CD14-positive monocyte (primary cell): ENCODE data around the gene NDFIP1. TPM values are rescaled to one million over a fixed set of nuclear protein-coding genes. Genes with fewer than 3 reads are reported as not detected.

Experiments
- DNase-seq, 3 donors: peaks; one replicate each; pipeline ENCODE4 v3.0.0-alpha.2; 2011 to 2022
- H2AFZ ChIP-seq: 2 replicates; pipeline ENCODE4 v1.6.0; 2012; ENCODE audit warnings: mild to moderate bottlenecking, low read depth, low read length, inconsistent platforms; ENCODE audit not compliant: insufficient read depth, poor library complexity, severe bottlenecking
- H3K27ac ChIP-seq, 2 donors: 1 replicate in 1 of 2; 2 replicates in 1 of 2; pipeline ENCODE4 v1.5.1; 2012 to 2013; ENCODE audit warnings: low read length in 2 of 2, control low read depth in 1 of 2, inconsistent platforms in 1 of 2, low read depth in 1 of 2, mild to moderate bottlenecking in 1 of 2
- H3K27me3 ChIP-seq, 2 donors: one replicate each; pipeline versions ENCODE4 v1.6.0 to v1.6.1; 2011 to 2013; ENCODE audit warnings: low read length in 2 of 2; ENCODE audit not compliant: control insufficient read depth in 2 of 2, insufficient read depth in 2 of 2
- H3K36me3 ChIP-seq, 2 donors: replicated peaks in 1 of 2; 1 replicate in 1 of 2; 2 replicates in 1 of 2; pipeline versions ENCODE4 v1.5.1 to v1.6.1; 2012 to 2013; ENCODE audit warnings: low read length in 2 of 2, control low read depth in 1 of 2, inconsistent platforms in 1 of 2, mild to moderate bottlenecking in 1 of 2; ENCODE audit not compliant: insufficient read depth in 2 of 2, control insufficient read depth in 1 of 2
- H3K4me1 ChIP-seq, 2 donors: 1 replicate in 1 of 2; 2 replicates in 1 of 2; pipeline versions ENCODE4 v1.5.1 to v1.6.1; 2012 to 2013; ENCODE audit warnings: low read length in 2 of 2, control low read depth in 1 of 2, inconsistent platforms in 1 of 2, mild to moderate bottlenecking in 1 of 2, moderate library complexity in 1 of 2; ENCODE audit not compliant: insufficient read depth in 2 of 2, control insufficient read depth in 1 of 2
- H3K4me2 ChIP-seq: replicated peaks from 2 replicates; pipeline ENCODE3; 2012; ENCODE audit warnings: low read length, moderate library complexity, mild to moderate bottlenecking; ENCODE audit not compliant: poor library complexity, severe bottlenecking; ENCODE audit errors: extremely low read depth
- H3K4me3 ChIP-seq, 3 experiments: fragments of 200-600 bp in 1 of 3; sonication (generic) in 1 of 3; replicated peaks in 1 of 3; 1 replicate in 2 of 3; 2 replicates in 1 of 3; pipeline ENCODE4 v1.5.1; 2011 to 2013; ENCODE audit warnings: low read length in 3 of 3, mild to moderate bottlenecking in 3 of 3, control low read depth in 2 of 3, low read depth in 2 of 3, inconsistent platforms in 1 of 3, moderate library complexity in 1 of 3
- H3K79me2 ChIP-seq: 2 replicates; pipeline ENCODE4 v1.6.0; 2012; ENCODE audit warnings: mild to moderate bottlenecking, control low read depth, inconsistent platforms, low read length, moderate library complexity; ENCODE audit not compliant: insufficient read depth
- H3K9ac ChIP-seq: 2 replicates; pipeline ENCODE4 v1.6.0; 2017; ENCODE audit warnings: low read length, mild to moderate bottlenecking; ENCODE audit not compliant: insufficient read depth, poor library complexity, severe bottlenecking
- H3K9me3 ChIP-seq, 2 donors: replicated peaks in 1 of 2; 1 replicate in 1 of 2; 2 replicates in 1 of 2; pipeline versions ENCODE4 v1.5.1 to v1.6.1; 2012 to 2013; ENCODE audit warnings: low read length in 2 of 2, control low read depth in 1 of 2; ENCODE audit not compliant: control insufficient read depth in 1 of 2, insufficient read depth in 1 of 2
- H4K20me1 ChIP-seq: 2 replicates; pipeline ENCODE4 v1.6.0; 2012; ENCODE audit warnings: mild to moderate bottlenecking, low read length, control low read depth, moderate library complexity; ENCODE audit not compliant: insufficient read depth
- H3K27ac Mint-ChIP-seq, 7 donors: one replicate each; pipeline ENCODE4 v1.8.0; 2020; ENCODE audit warnings: mild to moderate bottlenecking in 7 of 7, mixed read lengths in 7 of 7, moderate library complexity in 6 of 7, inconsistent platforms in 2 of 7
- H3K27me3 Mint-ChIP-seq, 3 donors: one replicate each; pipeline ENCODE4 v1.8.0; 2021 to 2022; ENCODE audit warnings: low read depth in 3 of 3, mild to moderate bottlenecking in 3 of 3, mixed read lengths in 3 of 3, moderate library complexity in 3 of 3, inconsistent platforms in 1 of 3
- H3K36me3 Mint-ChIP-seq, 2 donors: one replicate each; pipeline ENCODE4 v1.8.0; 2020; ENCODE audit warnings: mixed read lengths in 2 of 2, inconsistent platforms in 1 of 2, mild to moderate bottlenecking in 1 of 2
- H3K4me1 Mint-ChIP-seq: one replicate; pipeline ENCODE4 v1.8.0; 2020; ENCODE audit warnings: mild to moderate bottlenecking, mixed read lengths
- H3K4me3 Mint-ChIP-seq, 2 donors: one replicate each; pipeline ENCODE4 v1.8.0; 2020; ENCODE audit warnings: mild to moderate bottlenecking in 2 of 2, mixed read lengths in 2 of 2, moderate library complexity in 1 of 2
- H3K9me3 Mint-ChIP-seq, 7 donors: one replicate each; pipeline ENCODE4 v1.8.0; 2020 to 2022; ENCODE audit warnings: mixed read lengths in 7 of 7, mild to moderate bottlenecking in 6 of 7, moderate library complexity in 6 of 7, inconsistent platforms in 2 of 7
- CTCF ChIP-seq: fragments of 200-600 bp; IDR thresholded peaks from one replicate; pipeline ENCODE4 v1.8.0; 2022; ENCODE audit warnings: antibody characterized with exemption, mild to moderate bottlenecking
- WGBS: methylation state at CpG from one replicate; pipeline ENCODE4 v1.1.5; 2013; ENCODE audit warnings: missing lambda C conversion rate; ENCODE audit not compliant: insufficient coverage; 5-methylcytosine and 5-hydroxymethylcytosine counted together
- intact Hi-C, 2 donors: fragments of 100-400 bp; cut with micrococcal nuclease; formaldehyde crosslinking; loops; one replicate each; pipeline versions ENCODE4 v1.15.0 to v1.15.1; 2023
- polyA plus RNA-seq, 3 donors: library from polyadenylated mRNA; depleted of rRNA in 1 of 3; unstranded in 2 of 3; stranded (reverse) in 1 of 3; fragments of 300-500 nt in 2 of 3; fragments of >200 nt in 1 of 3; fragmentation: Illumina TruSeq in 2 of 3; gene quantifications; 1 replicate in 2 of 3; 2 replicates in 1 of 3; pipeline ENCODE4 v1.2.3, GENCODE V29; 2012 to 2021

The NDFIP1 gene
- polyA plus RNA-seq, 3 donors, result 18.4 to 44.4 (median 44.0) TPM

DNA sequence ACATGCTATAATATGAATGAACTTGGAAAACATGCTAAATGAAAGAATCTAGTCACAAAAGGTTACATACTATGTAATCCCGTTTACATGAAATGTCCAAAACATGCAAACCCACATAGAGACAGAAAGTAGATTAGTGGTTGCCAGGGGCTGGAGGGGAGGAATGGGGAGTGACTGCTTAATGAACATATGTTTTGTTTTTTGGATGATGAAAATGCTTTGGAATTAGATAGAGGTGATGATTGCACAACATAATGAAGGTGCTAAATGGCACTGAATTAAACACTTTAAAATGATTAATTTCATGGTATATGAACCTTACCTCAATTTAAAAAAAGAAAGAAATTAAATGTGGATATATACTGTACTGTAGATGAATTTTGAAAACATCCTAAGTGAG, 17.6 kb upstream of the NDFIP1 start:
- TF ChIP-seq CTCF, result no peak
- Mint-ChIP-seq H3K27me3 (peaks cover 2 to 7% (median 6%) of the 10 kb centered on the region in 3 donors), H3K4me1 (peaks cover 8% of the 10 kb centered on the region), H3K36me3 (no peaks in the 10 kb centered on the region), H3K4me3 (no peak overlapping the region), H3K9me3 (peaks cover 0 to 1% (median 0%) of the 10 kb centered on the region in 7 donors), H3K27ac (no peak overlapping the region)
- Histone ChIP-seq H3K36me3 (no peaks in the 10 kb centered on the region), H3K4me2 (no peak overlapping the region), H3K4me1 (peaks cover 0 to 7% of the 10 kb centered on the region in 2 donors), H3K27ac (no peak overlapping the region), H3K9me3 (no peaks in the 10 kb centered on the region), H3K79me2 (no peaks in the 10 kb centered on the region), H3K4me3 (no peak overlapping the region), H2AFZ (no peak overlapping the region), H4K20me1 (no peaks in the 10 kb centered on the region), H3K27me3 (no peaks in the 10 kb centered on the region), H3K9ac (no peak overlapping the region)
- no CpG with 5 or more reads among the region's 1 CpG for WGBS
- DNase-seq, result no peak
- intact Hi-C loops, result no loop called here

DNA sequence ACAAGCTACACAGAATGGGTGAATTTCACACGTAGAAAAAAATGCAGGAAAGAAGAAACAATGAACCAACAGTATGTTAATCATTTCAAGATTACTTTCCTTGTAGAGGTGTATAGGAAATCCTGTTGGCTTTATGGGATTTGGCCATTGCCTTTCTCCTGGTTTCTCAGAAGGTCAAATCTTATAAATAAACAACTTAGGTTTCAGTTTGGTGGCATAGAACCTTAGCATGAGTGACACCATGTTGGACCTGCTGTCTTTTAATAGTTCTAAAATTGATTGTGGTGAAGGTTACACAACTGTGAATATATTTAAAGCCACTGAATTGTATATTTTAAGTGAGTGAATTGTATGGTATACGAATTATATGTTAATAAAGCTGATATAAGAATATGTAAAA, 16.7 kb upstream of the NDFIP1 start:
- intact Hi-C loops, result no loop called here

More for the DNA sequence above, 16.7 kb upstream of the NDFIP1 start:
- H3K27ac Mint-ChIP-seq, result no peak overlapping the region
- no peak overlapping the region for H3K4me3 Mint-ChIP-seq
- TF ChIP-seq CTCF, result no peak
- no peak overlapping the region for H3K9ac ChIP-seq
- no peaks in the 10 kb centered on the region for H3K36me3 ChIP-seq
- H3K4me1 ChIP-seq, result peaks cover 0 to 8% of the 10 kb centered on the region in 2 donors
- no peaks in the 10 kb centered on the region for H3K36me3 Mint-ChIP-seq
- H3K4me3 ChIP-seq, result no peak overlapping the region
- no peaks in the 10 kb centered on the region for H3K79me2 ChIP-seq
- peaks cover 8% of the 10 kb centered on the region for H3K4me1 Mint-ChIP-seq
- H3K27me3 Mint-ChIP-seq, result peaks cover 2 to 7% (median 6%) of the 10 kb centered on the region in 3 donors
- no peaks in the 10 kb centered on the region for H3K27me3 ChIP-seq
- no peaks in the 10 kb centered on the region for H4K20me1 ChIP-seq
- no peak overlapping the region for H3K27ac ChIP-seq
- H3K9me3 ChIP-seq, result no peaks in the 10 kb centered on the region
- H3K9me3 Mint-ChIP-seq, result peaks cover 0 to 1% (median 0%) of the 10 kb centered on the region in 7 donors
- no CpG with 5 or more reads among the region's 2 CpGs for WGBS
- no peak overlapping the region for H2AFZ ChIP-seq
- DNase-seq, result no peak
- H3K4me2 ChIP-seq, result no peak overlapping the region
